ENCODE measurements around the gene MDM2. TPM values are rescaled to one million over a fixed set of nuclear protein-coding genes. Genes with fewer than 3 reads are reported as not detected.
A peak's percentile ranks its signal among the peaks of the same experiment; 100 is the strongest.

The MDM2 gene
- total RNA-seq, 1 experiment from 2014 or later = 86.4 TPM

GRCh38 chr12:68792952-68793351 lies 15.0 kb upstream of the MDM2 start:
- intact Hi-C loops (cut with micrococcal nuclease) = no loop called here
- CTCF ChIA-PET = no interaction called here

GRCh38 chr12:68793436-68793835 lies 14.5 kb upstream of the MDM2 start:
- POLR2A ChIA-PET (ENCODE audit: unreplicated experiment) = no interaction called here
- ATAC-seq = no peak

More at GRCh38 chr12:68792952-68793351, 15.0 kb upstream of the MDM2 start:
- Histone ChIP-seq H3K9ac (ENCODE audit: low read length) (no peak overlapping the region), H3K27ac (ENCODE audit: low read length) (no peak overlapping the region), H3K36me3 (ENCODE audit: low read depth, low read length) (no peaks in the 10 kb centered on the region), H4K20me1 (ENCODE audit: low read length) (no peaks in the 10 kb centered on the region), H3F3A (ENCODE audit: low read length, unreplicated experiment) (no peaks in the 10 kb centered on the region), H2AFZ (ENCODE audit: low read length) (no peak overlapping the region), H3K4me2 (ENCODE audit: low read length) (no peak overlapping the region), H3K4me1 (ENCODE audit: insufficient read depth, low read length) (peaks cover 10% of the 10 kb centered on the region; the same call in 1 of the 2 replicates), H3K9me3 (ENCODE audit: low read length) (no peaks in the 10 kb centered on the region), H3K4me3 (ENCODE audit: low read length) (no peak overlapping the region), H3K27me3 (ENCODE audit: low read length) (no peaks in the 10 kb centered on the region), H3K9me2 (replicated peaks; ENCODE audit: low read length) (no peaks in the 10 kb centered on the region), H3K79me2 (ENCODE audit: low read length) (no peaks in the 10 kb centered on the region)
- no TSS peak for BruUV-seq (replicated peaks)
- TF ChIP-seq EZH2 (IDR thresholded peaks at IDR 0.05; ENCODE audit: low read length, unreplicated experiment) (no peak), EZH2phosphoT487 (IDR thresholded peaks at IDR 0.05; ENCODE audit: borderline replicate concordance, low read length) (no peak), CTCF (conservative IDR thresholded peaks at IDR 0.05; ENCODE audit: low read depth, low read length) (no peak)
- ATAC-seq = peak; percentile 48
- POLR2A ChIA-PET (ENCODE audit: unreplicated experiment) = no interaction called here
- peak; percentile 50 for DNase-seq

More at GRCh38 chr12:68793436-68793835, 14.5 kb upstream of the MDM2 start:
- Histone ChIP-seq H3F3A (ENCODE audit: low read length, unreplicated experiment) (no peaks in the 10 kb centered on the region), H3K9ac (ENCODE audit: low read length) (no peak overlapping the region), H3K79me2 (ENCODE audit: low read length) (no peaks in the 10 kb centered on the region), H3K4me3 (ENCODE audit: low read length) (no peak overlapping the region), H3K9me2 (replicated peaks; ENCODE audit: low read length) (no peaks in the 10 kb centered on the region), H3K4me1 (ENCODE audit: insufficient read depth, low read length) (peaks cover 10% of the 10 kb centered on the region; the same call in 1 of the 2 replicates), H3K9me3 (ENCODE audit: low read length) (no peaks in the 10 kb centered on the region), H4K20me1 (ENCODE audit: low read length) (no peaks in the 10 kb centered on the region), H3K36me3 (ENCODE audit: low read depth, low read length) (no peaks in the 10 kb centered on the region), H3K4me2 (ENCODE audit: low read length) (no peak overlapping the region), H2AFZ (ENCODE audit: low read length) (no peak overlapping the region), H3K27me3 (ENCODE audit: low read length) (no peaks in the 10 kb centered on the region), H3K27ac (ENCODE audit: low read length) (no peak overlapping the region)
- CTCF ChIA-PET = no interaction called here
- BruUV-seq (replicated peaks) = no TSS peak
- no peak for TF ChIP-seq CTCF (conservative IDR thresholded peaks at IDR 0.05; ENCODE audit: low read depth, low read length)
- TF ChIP-seq EZH2 (IDR thresholded peaks at IDR 0.05; ENCODE audit: low read length, unreplicated experiment) = no peak
- TF ChIP-seq EZH2phosphoT487 (IDR thresholded peaks at IDR 0.05; ENCODE audit: borderline replicate concordance, low read length) = no peak
- intact Hi-C loops (cut with micrococcal nuclease) = no loop called here
- DNase-seq = no peak

Data from PC-3 (cell line).